H9 (cell line): ENCODE measurements around the gene GOLGA3. TPM values are rescaled to one million over a fixed set of nuclear protein-coding genes. Genes with fewer than 3 reads are reported as not detected.
"Not testable (repeated sequence)": the region's sequence is repeated elsewhere in the genome, so short reads cannot be mapped to it uniquely, and the experiment has no call there.

Experiments
- DNase-seq: peaks from one replicate; pipeline ENCODE4 v3.0.0-alpha.2; 2017
- H2AFZ ChIP-seq: one replicate; pipeline ENCODE4 v1.6.1; 2013; ENCODE audit warnings: mild to moderate bottlenecking, low read length, control low read depth, moderate library complexity
- H2AK5ac ChIP-seq: 2 replicates; pipeline ENCODE4 v1.6.1; 2013; ENCODE audit warnings: low read length, control low read depth, mixed read lengths; ENCODE audit not compliant: insufficient read length
- H2BK120ac ChIP-seq: one replicate; pipeline ENCODE4 v1.6.1; 2013; ENCODE audit warnings: low read depth, mild to moderate bottlenecking, low read length, control low read depth, inconsistent platforms; ENCODE audit not compliant: poor library complexity, severe bottlenecking
- H2BK12ac ChIP-seq: 2 replicates; pipeline ENCODE4 v1.6.1; 2013; ENCODE audit warnings: low read length, control low read depth, mixed read lengths, low read depth; ENCODE audit not compliant: insufficient read length
- H2BK15ac ChIP-seq: 2 replicates; pipeline ENCODE4 v1.6.1; 2013; ENCODE audit warnings: low read depth, low read length, control low read depth
- H2BK20ac ChIP-seq: one replicate; pipeline ENCODE4 v1.6.1; 2013; ENCODE audit warnings: low read depth, mild to moderate bottlenecking, low read length, control low read depth, inconsistent platforms; ENCODE audit not compliant: poor library complexity, severe bottlenecking
- H2BK5ac ChIP-seq: 2 replicates; pipeline ENCODE4 v1.6.1; 2013; ENCODE audit warnings: low read length, control low read depth, mixed read lengths; ENCODE audit not compliant: insufficient read length
- H3K14ac ChIP-seq: 2 replicates; pipeline ENCODE4 v1.6.1; 2013; ENCODE audit warnings: low read length, control low read depth; ENCODE audit not compliant: insufficient read depth
- H3K18ac ChIP-seq: 2 replicates; pipeline ENCODE4 v1.6.1; 2013; ENCODE audit warnings: low read depth, mild to moderate bottlenecking, mixed read lengths, low read length, control low read depth; ENCODE audit not compliant: insufficient read length
- H3K23ac ChIP-seq: 2 replicates; pipeline ENCODE4 v1.6.1; 2013; ENCODE audit warnings: low read length, control low read depth, mixed read lengths, low read depth; ENCODE audit not compliant: insufficient read length
- H3K23me2 ChIP-seq: 2 replicates; pipeline ENCODE4 v1.6.1; 2013; ENCODE audit warnings: low read depth, mild to moderate bottlenecking, mixed read lengths, low read length, control low read depth; ENCODE audit not compliant: insufficient read length, poor library complexity, severe bottlenecking
- H3K27ac ChIP-seq: 2 replicates; pipeline ENCODE4 v1.5.1; 2013; ENCODE audit warnings: low read length, control low read depth, mixed read lengths, low read depth; ENCODE audit not compliant: insufficient read length
- H3K27me3 ChIP-seq: 2 replicates; pipeline ENCODE4 v1.6.1; 2013; ENCODE audit warnings: low read length, control low read depth, inconsistent platforms; ENCODE audit not compliant: insufficient read depth
- H3K4ac ChIP-seq: 2 replicates; pipeline ENCODE4 v1.6.1; 2013; ENCODE audit warnings: low read depth, mild to moderate bottlenecking, control low read depth, inconsistent platforms, low read length, moderate library complexity
- H3K4me1 ChIP-seq: 2 replicates; pipeline ENCODE4 v1.6.1; 2013; ENCODE audit warnings: low read length, control low read depth, inconsistent platforms; ENCODE audit not compliant: insufficient read depth
- H3K4me2 ChIP-seq: 2 replicates; pipeline ENCODE4 v1.6.1; 2013; ENCODE audit warnings: low read length, control low read depth, mixed read lengths; ENCODE audit not compliant: insufficient read length, insufficient read depth
- H3K56ac ChIP-seq: 2 replicates; pipeline ENCODE4 v1.6.1; 2013; ENCODE audit warnings: low read depth, mild to moderate bottlenecking, mixed read lengths, low read length, control low read depth; ENCODE audit not compliant: insufficient read length
- H3K79me1 ChIP-seq: 2 replicates; pipeline ENCODE4 v1.6.1; 2013; ENCODE audit warnings: low read depth, mild to moderate bottlenecking, moderate library complexity, low read length, control low read depth, inconsistent platforms; ENCODE audit not compliant: insufficient read depth, poor library complexity, severe bottlenecking
- H3K79me2 ChIP-seq: 2 replicates; pipeline ENCODE4 v1.6.1; 2013; ENCODE audit warnings: low read length, control low read depth, inconsistent platforms; ENCODE audit not compliant: insufficient read depth
- H3K9ac ChIP-seq: 2 replicates; pipeline ENCODE4 v1.6.1; 2013; ENCODE audit warnings: low read length, control low read depth, mixed read lengths; ENCODE audit not compliant: insufficient read length; ENCODE audit errors: extremely low read depth
- H3K9me3 ChIP-seq: one replicate; pipeline ENCODE4 v1.6.1; 2013; ENCODE audit warnings: low read depth, low read length, inconsistent platforms; ENCODE audit not compliant: control insufficient read depth
- H3T11ph ChIP-seq: one replicate; pipeline ENCODE4 v1.6.1; 2013; ENCODE audit warnings: mild to moderate bottlenecking, low read length, control low read depth, inconsistent platforms
- H4K20me1 ChIP-seq: one replicate; pipeline ENCODE4 v1.6.1; 2013; ENCODE audit not compliant: control insufficient read depth, insufficient read length, insufficient read depth
- H4K5ac ChIP-seq: 2 replicates; pipeline ENCODE4 v1.6.1; 2013; ENCODE audit warnings: low read depth, mild to moderate bottlenecking, mixed read lengths, low read length, control low read depth; ENCODE audit not compliant: insufficient read length
- H4K8ac ChIP-seq: replicated peaks from 2 replicates; pipeline ENCODE4 v1.6.1; 2013; ENCODE audit warnings: low read length, control low read depth, mixed read lengths, low read depth; ENCODE audit not compliant: insufficient read length
- H4K91ac ChIP-seq: 2 replicates; pipeline ENCODE4 v1.6.1; 2013; ENCODE audit warnings: low read depth, mild to moderate bottlenecking, moderate library complexity, mixed read lengths, low read length, control low read depth; ENCODE audit not compliant: insufficient read length
- H3K27ac Mint-ChIP-seq, 3 experiments: 2 replicates in 2 of 3; 3 replicates in 1 of 3; pipeline ENCODE4 v1.8.0; 2020 to 2021; ENCODE audit warnings: mixed read lengths in 3 of 3, mild to moderate bottlenecking in 1 of 3, moderate library complexity in 1 of 3
- H3K27me3 Mint-ChIP-seq: 2 replicates; pipeline ENCODE4 v1.8.0; 2021; ENCODE audit warnings: low read depth, mild to moderate bottlenecking, moderate library complexity, mixed read lengths
- H3K36me3 Mint-ChIP-seq, 3 experiments: 2 replicates in 2 of 3; 3 replicates in 1 of 3; pipeline ENCODE4 v1.8.0; 2020 to 2021; ENCODE audit warnings: low read depth in 3 of 3, mixed read lengths in 3 of 3; ENCODE audit not compliant: insufficient read depth in 1 of 3
- H3K4me1 Mint-ChIP-seq, 2 experiments: 2 replicates each; pipeline ENCODE4 v1.8.0; 2020; ENCODE audit warnings: mixed read lengths in 2 of 2
- H3K4me3 Mint-ChIP-seq, 2 experiments: 2 replicates in 1 of 2; 3 replicates in 1 of 2; pipeline ENCODE4 v1.8.0; 2020 to 2021; ENCODE audit warnings: mild to moderate bottlenecking in 2 of 2, mixed read lengths in 2 of 2, moderate library complexity in 1 of 2
- H3K9me3 Mint-ChIP-seq, 2 experiments: 2 replicates in 1 of 2; 3 replicates in 1 of 2; pipeline ENCODE4 v1.8.0; 2020; ENCODE audit warnings: mild to moderate bottlenecking in 2 of 2, mixed read lengths in 2 of 2, moderate library complexity in 1 of 2
- CTCF ChIP-seq: fragments of 200-600 bp; sonication (generic); conservative IDR thresholded peaks from 3 replicates; pipeline ENCODE4 v1.8.0; 2021; ENCODE audit warnings: antibody characterized with exemption, mild to moderate bottlenecking
- WGBS: extraction: QIAGEN DNeasy Blood & Tissue Kit; methylation state at CpG from one replicate; pipeline ENCODE4 v1.1.7; 2013; ENCODE audit warnings: missing lambda C conversion rate, low lambda C conversion rate, mixed read lengths; ENCODE audit not compliant: insufficient read length; ENCODE audit errors: extremely low coverage; 5-methylcytosine and 5-hydroxymethylcytosine counted together
- long read RNA-seq: library from polyadenylated mRNA; unstranded; transcript quantifications from one replicate; pipeline ENCODE4 v2.0.0, GENCODE V29; 2020
- total RNA-seq: library from RNA; stranded (reverse); gene quantifications from 2 replicates; pipeline ENCODE4 v1.2.1, GENCODE V29; 2021

The GOLGA3 gene
- 34.9 and 40.1 TPM in 2 replicates for total RNA-seq
- long read RNA-seq, partial matches to known transcripts: 21 of 38 reads
- long read RNA-seq, other reads (novel, unspliced or antisense): 17 of 38 reads

GRCh38 chr12:132828706-132829534 is at the start of gene GOLGA3:
TSS of gene GOLGA3 (minus strand) at chr12:132828869. CDS start at chr12:132822128, 6,741 bp downstream.
- Histone ChIP-seq H3K9ac (peak within 1 kb of the TSS; percentile 98), H2AK5ac (no peak within 1 kb of the TSS), H3K4ac (no peak within 1 kb of the TSS), H3K79me2 (peaks cover 6% of the 10 kb centered on the region; the same call in 1 of the 2 replicates), H3K4me2 (peak within 1 kb of the TSS; percentile 63), H3K4me1 (no peaks in the 10 kb centered on the region), H2BK12ac (no peak within 1 kb of the TSS), H2BK20ac (no peak within 1 kb of the TSS), H3K9me3 (no peaks in the 10 kb centered on the region), H4K91ac (no peak within 1 kb of the TSS), H3K27me3 (no peaks in the 10 kb centered on the region), H3T11ph (no peak within 1 kb of the TSS), H3K23ac (no peak within 1 kb of the TSS), H3K23me2 (peaks cover 11% of the 10 kb centered on the region), H2BK5ac (peak within 1 kb of the TSS; percentile 99), H4K20me1 (no peaks in the 10 kb centered on the region), H3K56ac (no peak within 1 kb of the TSS), H4K8ac (no peak within 1 kb of the TSS), H3K14ac (peak within 1 kb of the TSS; percentile 99), H4K5ac (peak within 1 kb of the TSS; percentile 96), H3K79me1 (peaks cover 12% of the 10 kb centered on the region), H3K27ac (peak within 1 kb of the TSS; percentile 83), H3K18ac (peak within 1 kb of the TSS; percentile 98), H2BK15ac (no peak within 1 kb of the TSS), H2BK120ac (peak within 1 kb of the TSS; percentile 87), H2AFZ (no peak within 1 kb of the TSS)
- Mint-ChIP-seq H3K9me3 (no peaks in the 10 kb centered on the region), H3K4me3 (peak within 1 kb of the TSS; percentile 94 to 96), H3K36me3 (peaks cover 21 to 47% (median 37%) of the 10 kb centered on the region in 3 experiments; a peak in 6 of 7 replicates), H3K4me1 (peaks cover 12 to 15% of the 10 kb centered on the region in 2 experiments), H3K27me3 (no peaks in the 10 kb centered on the region; the same call in 1 of the 2 replicates), H3K27ac (peak within 1 kb of the TSS; percentile 100)
- no peak for TF ChIP-seq CTCF
- WGBS: no CpG with 5 or more reads among the region's 78 CpGs
- DNase-seq: peak; percentile 98

GRCh38 chr12:132874620-132875019 is 46.0 kb upstream of the GOLGA3 start:
- H3K4me3 Mint-ChIP-seq, H3K4me1 ChIP-seq: not testable (repeated sequence)

More at GRCh38 chr12:132874620-132875019, 46.0 kb upstream of the GOLGA3 start:
- H3K79me1 ChIP-seq, H4K20me1 ChIP-seq, H3K4me1 Mint-ChIP-seq, H4K91ac ChIP-seq, H3K27ac Mint-ChIP-seq, H3K9me3 Mint-ChIP-seq, H2BK20ac ChIP-seq, H3K27ac ChIP-seq, H3K27me3 Mint-ChIP-seq, H2BK5ac ChIP-seq, H3T11ph ChIP-seq, H3K27me3 ChIP-seq, H2AFZ ChIP-seq, H2AK5ac ChIP-seq, H3K79me2 ChIP-seq, H3K18ac ChIP-seq, H2BK12ac ChIP-seq, H3K14ac ChIP-seq, H3K23ac ChIP-seq, H3K23me2 ChIP-seq, H4K8ac ChIP-seq, H3K4ac ChIP-seq, H3K9ac ChIP-seq, H2BK120ac ChIP-seq, H2BK15ac ChIP-seq, H3K4me2 ChIP-seq, H3K9me3 ChIP-seq, DNase-seq, H3K56ac ChIP-seq, H4K5ac ChIP-seq: not testable (repeated sequence)
- peaks cover 17 to 60% (median 34%) of the 10 kb centered on the region in 3 experiments; a peak in 6 of 7 replicates for H3K36me3 Mint-ChIP-seq
- WGBS: no CpG with 5 or more reads among the region's 21 CpGs
